ENCODE results near the gene ALG1L2.
"Not testable (repeated sequence)": the region's sequence is repeated elsewhere in the genome, so short reads cannot be mapped to it uniquely, and the experiment has no call there.

The ALG1L2 gene

GRCh38 chr3:130081351-130081881 is at the start of gene ALG1L2:
ALG1L2 (plus strand) TSS chr3:130081831; CDS start chr3:130082017, 186 bp downstream.
- no peak within 1 kb of the TSS for H3K4me3 Mint-ChIP-seq
- H3K36me3 Mint-ChIP-seq = no peaks in the 10 kb centered on the region
- H3K27me3 Mint-ChIP-seq = peaks cover 8% of the 10 kb centered on the region
- no peaks in the 10 kb centered on the region for H3K4me1 Mint-ChIP-seq (ENCODE audit: low read depth)
- H3K9me3 Mint-ChIP-seq (ENCODE audit: low read depth) = no peaks in the 10 kb centered on the region
- no peak within 1 kb of the TSS for H3K27ac Mint-ChIP-seq

GRCh38 chr3:130037126-130037815 is 44.4 kb upstream of the ALG1L2 start:
- not testable (repeated sequence) for H3K9me3 Mint-ChIP-seq (ENCODE audit: low read depth); H3K27me3 Mint-ChIP-seq

GRCh38 chr3:130042736-130043135 is 38.9 kb upstream of the ALG1L2 start:
- not testable (repeated sequence) for H3K9me3 Mint-ChIP-seq (ENCODE audit: low read depth); H3K27me3 Mint-ChIP-seq; H3K36me3 Mint-ChIP-seq; H3K27ac Mint-ChIP-seq; H3K4me1 Mint-ChIP-seq (ENCODE audit: low read depth); H3K4me3 Mint-ChIP-seq

More at GRCh38 chr3:130037126-130037815, 44.4 kb upstream of the ALG1L2 start:
- H3K4me1 Mint-ChIP-seq (ENCODE audit: low read depth); H3K36me3 Mint-ChIP-seq; H3K27ac Mint-ChIP-seq; H3K4me3 Mint-ChIP-seq: not testable (repeated sequence)

GRCh38 chr3:130043658-130044057 is 38.0 kb upstream of the ALG1L2 start:
- not testable (repeated sequence) for H3K27me3 Mint-ChIP-seq; H3K27ac Mint-ChIP-seq; H3K9me3 Mint-ChIP-seq (ENCODE audit: low read depth); H3K36me3 Mint-ChIP-seq; H3K4me1 Mint-ChIP-seq (ENCODE audit: low read depth); H3K4me3 Mint-ChIP-seq

GRCh38 chr3:130044370-130044769 is 37.3 kb upstream of the ALG1L2 start:
- no peak overlapping the region for H3K27ac Mint-ChIP-seq

GRCh38 chr3:130048726-130049125 is 32.9 kb upstream of the ALG1L2 start:
- Mint-ChIP-seq H3K4me3 (no peak overlapping the region), H3K36me3 (no peaks in the 10 kb centered on the region), H3K4me1 (ENCODE audit: low read depth) (no peaks in the 10 kb centered on the region), H3K9me3 (ENCODE audit: low read depth) (no peaks in the 10 kb centered on the region), H3K27ac (no peak overlapping the region), H3K27me3 (no peaks in the 10 kb centered on the region)

More at GRCh38 chr3:130044370-130044769, 37.3 kb upstream of the ALG1L2 start:
- Mint-ChIP-seq H3K27me3 (no peaks in the 10 kb centered on the region), H3K4me1 (ENCODE audit: low read depth) (no peaks in the 10 kb centered on the region), H3K9me3 (ENCODE audit: low read depth) (no peaks in the 10 kb centered on the region), H3K36me3 (no peaks in the 10 kb centered on the region), H3K4me3 (no peak overlapping the region)

- not testable (repeated sequence) for H3K36me3 Mint-ChIP-seq; H3K9me3 Mint-ChIP-seq (ENCODE audit: low read depth); H3K27ac Mint-ChIP-seq; H3K27me3 Mint-ChIP-seq; H3K4me3 Mint-ChIP-seq; H3K4me1 Mint-ChIP-seq (ENCODE audit: low read depth)
Observed at GRCh38 chr3:130052366-130052765, 29.3 kb upstream of the ALG1L2 start.

GRCh38 chr3:130052965-130053364 is 28.7 kb upstream of the ALG1L2 start:
- not testable (repeated sequence) for H3K9me3 Mint-ChIP-seq (ENCODE audit: low read depth); H3K4me3 Mint-ChIP-seq; H3K27me3 Mint-ChIP-seq; H3K27ac Mint-ChIP-seq; H3K4me1 Mint-ChIP-seq (ENCODE audit: low read depth); H3K36me3 Mint-ChIP-seq

GRCh38 chr3:130057536-130058266 is 23.9 kb upstream of the ALG1L2 start:
- H3K9me3 Mint-ChIP-seq (ENCODE audit: low read depth); H3K4me1 Mint-ChIP-seq (ENCODE audit: low read depth); H3K27ac Mint-ChIP-seq; H3K36me3 Mint-ChIP-seq; H3K27me3 Mint-ChIP-seq; H3K4me3 Mint-ChIP-seq: not testable (repeated sequence)

- not testable (repeated sequence) for H3K36me3 Mint-ChIP-seq; H3K9me3 Mint-ChIP-seq (ENCODE audit: low read depth); H3K27ac Mint-ChIP-seq
Observed at GRCh38 chr3:130058267-130058657, 23.4 kb upstream of the ALG1L2 start.

GRCh38 chr3:130058716-130059115 is 22.9 kb upstream of the ALG1L2 start:
- H3K9me3 Mint-ChIP-seq (ENCODE audit: low read depth); H3K27me3 Mint-ChIP-seq: not testable (repeated sequence)

More at GRCh38 chr3:130058267-130058657, 23.4 kb upstream of the ALG1L2 start:
- H3K4me1 Mint-ChIP-seq (ENCODE audit: low read depth); H3K27me3 Mint-ChIP-seq; H3K4me3 Mint-ChIP-seq: not testable (repeated sequence)

GRCh38 chr3:130059162-130059561 is 22.5 kb upstream of the ALG1L2 start:
- H3K36me3 Mint-ChIP-seq; H3K4me3 Mint-ChIP-seq; H3K4me1 Mint-ChIP-seq (ENCODE audit: low read depth); H3K9me3 Mint-ChIP-seq (ENCODE audit: low read depth); H3K27ac Mint-ChIP-seq; H3K27me3 Mint-ChIP-seq: not testable (repeated sequence)

More at GRCh38 chr3:130058716-130059115, 22.9 kb upstream of the ALG1L2 start:
- not testable (repeated sequence) for H3K36me3 Mint-ChIP-seq; H3K27ac Mint-ChIP-seq; H3K4me1 Mint-ChIP-seq (ENCODE audit: low read depth); H3K4me3 Mint-ChIP-seq

- no peaks in the 10 kb centered on the region for H3K4me1 Mint-ChIP-seq (ENCODE audit: low read depth)
- peaks cover 4% of the 10 kb centered on the region for H3K36me3 Mint-ChIP-seq
- peaks cover 4% of the 10 kb centered on the region for H3K27me3 Mint-ChIP-seq
- H3K27ac Mint-ChIP-seq = no peak overlapping the region
- H3K9me3 Mint-ChIP-seq (ENCODE audit: low read depth) = no peaks in the 10 kb centered on the region
- no peak overlapping the region for H3K4me3 Mint-ChIP-seq
Observed at GRCh38 chr3:130073582-130073981, 8.0 kb upstream of the ALG1L2 start.

- no peak overlapping the region for H3K27ac Mint-ChIP-seq
- H3K4me1 Mint-ChIP-seq (ENCODE audit: low read depth) = no peaks in the 10 kb centered on the region
- no peaks in the 10 kb centered on the region for H3K9me3 Mint-ChIP-seq (ENCODE audit: low read depth)
- no peak overlapping the region for H3K4me3 Mint-ChIP-seq
- peaks cover 2% of the 10 kb centered on the region for H3K36me3 Mint-ChIP-seq
- peaks cover 9% of the 10 kb centered on the region for H3K27me3 Mint-ChIP-seq
Observed at GRCh38 chr3:130077636-130078035, 4.0 kb upstream of the ALG1L2 start.

GRCh38 chr3:130083363-130084090 is 1.9 kb downstream of the ALG1L2 start:
- not testable (repeated sequence) for H3K4me1 Mint-ChIP-seq (ENCODE audit: low read depth); H3K27me3 Mint-ChIP-seq; H3K27ac Mint-ChIP-seq; H3K4me3 Mint-ChIP-seq; H3K9me3 Mint-ChIP-seq (ENCODE audit: low read depth); H3K36me3 Mint-ChIP-seq

Measured in activated naive CD8-positive, alpha-beta T cell (primary cell).